B cell (primary cell): ENCODE results near the gene CYP26A1.

Source experiments
- EZH2 ChIP-seq: IDR thresholded peaks from 2 replicates; pipeline ENCODE4 v1.6.1; 2012; ENCODE audit warnings: borderline replicate concordance, low read depth, mild to moderate bottlenecking, moderate library complexity, low read length; ENCODE audit not compliant: insufficient read depth, poor library complexity, severe bottlenecking
- TF ChIP-seq, protein P1 (sequence below): fragments of 200-600 bp; IDR thresholded peaks from one replicate; pipeline ENCODE4 v1.8.0; 2022; ENCODE audit warnings: antibody characterized with exemption, mild to moderate bottlenecking

- TF ChIP-seq, protein P1, sequence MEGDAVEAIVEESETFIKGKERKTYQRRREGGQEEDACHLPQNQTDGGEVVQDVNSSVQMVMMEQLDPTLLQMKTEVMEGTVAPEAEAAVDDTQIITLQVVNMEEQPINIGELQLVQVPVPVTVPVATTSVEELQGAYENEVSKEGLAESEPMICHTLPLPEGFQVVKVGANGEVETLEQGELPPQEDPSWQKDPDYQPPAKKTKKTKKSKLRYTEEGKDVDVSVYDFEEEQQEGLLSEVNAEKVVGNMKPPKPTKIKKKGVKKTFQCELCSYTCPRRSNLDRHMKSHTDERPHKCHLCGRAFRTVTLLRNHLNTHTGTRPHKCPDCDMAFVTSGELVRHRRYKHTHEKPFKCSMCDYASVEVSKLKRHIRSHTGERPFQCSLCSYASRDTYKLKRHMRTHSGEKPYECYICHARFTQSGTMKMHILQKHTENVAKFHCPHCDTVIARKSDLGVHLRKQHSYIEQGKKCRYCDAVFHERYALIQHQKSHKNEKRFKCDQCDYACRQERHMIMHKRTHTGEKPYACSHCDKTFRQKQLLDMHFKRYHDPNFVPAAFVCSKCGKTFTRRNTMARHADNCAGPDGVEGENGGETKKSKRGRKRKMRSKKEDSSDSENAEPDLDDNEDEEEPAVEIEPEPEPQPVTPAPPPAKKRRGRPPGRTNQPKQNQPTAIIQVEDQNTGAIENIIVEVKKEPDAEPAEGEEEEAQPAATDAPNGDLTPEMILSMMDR: no peak
- TF ChIP-seq EZH2: no peak
Observed at GRCh38 chr10:93097386-93097785, 23.7 kb downstream of the CYP26A1 start.
